ENCODE data around the gene PHKG1.
"Not testable (repeated sequence)": the region's sequence is repeated elsewhere in the genome, so short reads cannot be mapped to it uniquely, and the experiment has no call there.

Gene PHKG1

DNA sequence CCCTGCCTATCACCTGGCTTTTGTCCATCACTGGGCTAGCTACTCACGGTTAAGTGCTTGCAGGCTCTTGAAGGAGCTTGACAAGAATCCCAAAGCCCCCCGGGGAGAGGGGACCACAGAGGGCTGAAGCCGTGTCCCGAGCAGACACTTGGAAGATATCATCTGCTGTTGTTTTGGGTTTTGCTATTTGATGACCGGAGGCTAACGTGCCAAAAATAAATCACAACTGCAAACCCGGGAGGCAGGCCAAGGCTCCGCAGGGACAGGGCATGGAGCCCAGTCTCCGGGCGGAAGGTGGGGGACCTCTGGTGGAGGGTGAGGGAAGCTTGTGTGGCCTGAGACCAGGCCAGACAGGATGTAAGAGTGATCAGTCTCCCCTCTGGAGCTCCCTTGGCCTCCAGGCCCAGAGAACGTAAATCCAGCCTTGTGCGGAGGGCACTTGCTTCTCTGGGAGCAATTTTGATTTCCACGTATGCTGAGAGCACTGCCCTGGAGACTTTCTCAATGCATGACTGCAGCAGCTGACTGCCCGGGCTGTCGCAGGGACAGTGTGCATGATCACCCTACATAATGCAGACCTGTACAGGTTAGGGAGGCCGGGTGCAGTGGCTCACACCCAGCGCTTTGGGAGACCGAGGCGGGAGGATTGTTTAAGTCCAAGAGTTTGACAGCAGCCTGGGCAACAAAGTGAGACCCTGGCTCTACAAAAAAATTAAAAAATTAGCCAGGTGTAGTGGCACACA lies at the start of gene PHKG1:
PHKG1 (minus strand) TSS at position 164 of the 743 bp plus-strand sequence. CDS start 4,011 bp downstream, outside the sequence.
- in situ Hi-C loops (cut with HindIII; ENCODE audit: low sequenced_read_pairs): no loop called here

DNA sequence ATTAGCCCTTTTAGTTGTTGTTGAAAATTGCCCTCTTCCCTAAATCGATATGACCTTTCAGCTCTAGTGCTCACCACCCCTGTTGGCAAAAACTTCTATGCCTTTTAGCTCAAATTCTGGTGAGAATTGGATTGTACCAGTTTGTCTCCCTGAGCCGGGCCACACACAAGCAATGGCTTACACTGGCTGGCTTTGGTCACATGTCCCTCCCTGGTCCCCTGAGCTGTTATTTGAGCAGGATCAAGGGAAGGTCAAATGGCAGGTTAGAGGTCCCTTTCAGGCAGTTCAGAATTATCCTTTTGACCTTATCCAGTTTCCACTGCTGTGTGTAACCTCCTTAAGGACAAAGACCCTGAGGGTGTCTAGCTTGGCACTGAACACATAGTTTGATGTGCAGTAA lies 38.3 kb upstream of the PHKG1 start:
- in situ Hi-C loops (cut with HindIII; ENCODE audit: low sequenced_read_pairs): not testable (repeated sequence)

DNA sequence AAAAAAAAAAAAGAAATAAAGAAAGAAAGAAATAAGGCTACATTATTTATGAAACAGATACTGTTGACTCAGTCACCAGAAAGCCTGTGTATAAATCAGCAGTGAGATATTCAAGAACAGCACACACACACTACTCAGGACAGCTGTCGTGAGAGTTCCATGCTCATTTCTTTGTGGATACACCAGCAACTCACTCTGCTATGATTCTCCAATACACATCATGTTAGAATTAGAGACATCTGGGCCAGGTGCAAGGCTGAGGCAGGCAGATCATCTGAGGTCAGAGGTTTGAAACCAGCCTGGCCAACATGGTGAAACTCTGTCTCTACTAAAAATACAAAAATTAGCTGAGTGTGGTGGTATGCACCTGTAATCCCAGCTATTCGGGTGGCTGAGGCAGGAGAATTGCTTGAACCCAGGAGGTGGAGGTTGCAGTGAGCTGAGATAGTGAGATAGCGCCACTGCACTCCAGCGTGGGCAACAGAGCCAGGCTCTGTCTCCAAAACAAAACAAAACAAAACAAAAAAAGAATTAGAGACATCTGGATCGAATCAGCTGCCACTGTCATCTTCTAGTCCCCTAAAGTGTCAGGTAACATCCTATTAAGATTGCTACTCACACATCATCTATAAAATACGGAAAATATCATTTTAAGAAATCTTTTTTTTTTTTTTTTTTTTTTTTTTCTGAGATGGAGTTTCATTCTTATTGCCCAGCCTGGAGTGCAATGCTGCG lies 34.7 kb upstream of the PHKG1 start:
- in situ Hi-C loops (cut with HindIII; ENCODE audit: low sequenced_read_pairs): no loop called here

DNA sequence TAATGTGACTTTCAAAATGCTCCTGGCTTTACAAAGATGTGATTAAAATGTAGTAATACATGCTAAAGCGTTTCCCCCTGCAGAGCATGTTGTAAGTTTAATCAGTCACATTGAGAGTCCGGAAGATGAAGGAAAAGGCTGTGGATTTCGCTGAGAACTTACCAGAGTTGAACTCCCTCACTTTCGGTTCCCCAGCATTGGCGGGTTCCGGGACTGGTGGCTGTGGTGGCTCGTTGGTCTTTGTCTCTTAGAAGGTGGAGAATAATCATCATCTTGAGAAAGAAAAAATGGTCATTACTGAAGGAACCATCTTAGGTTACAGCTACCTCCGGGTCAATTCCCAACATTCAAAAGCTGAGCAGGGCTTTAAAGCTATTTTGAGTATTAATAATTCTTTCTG lies 33.1 kb upstream of the PHKG1 start:
- in situ Hi-C loops (cut with HindIII; ENCODE audit: low sequenced_read_pairs): no loop called here

- in situ Hi-C loops (cut with HindIII; ENCODE audit: low sequenced_read_pairs): no loop called here
Measured at GRCh38 chr7:56124981-56125380, 32.2 kb upstream of the PHKG1 start.

- in situ Hi-C loops (cut with HindIII; ENCODE audit: low sequenced_read_pairs): no loop called here
Measured at GRCh38 chr7:56121440-56121839, 28.7 kb upstream of the PHKG1 start.

DNA sequence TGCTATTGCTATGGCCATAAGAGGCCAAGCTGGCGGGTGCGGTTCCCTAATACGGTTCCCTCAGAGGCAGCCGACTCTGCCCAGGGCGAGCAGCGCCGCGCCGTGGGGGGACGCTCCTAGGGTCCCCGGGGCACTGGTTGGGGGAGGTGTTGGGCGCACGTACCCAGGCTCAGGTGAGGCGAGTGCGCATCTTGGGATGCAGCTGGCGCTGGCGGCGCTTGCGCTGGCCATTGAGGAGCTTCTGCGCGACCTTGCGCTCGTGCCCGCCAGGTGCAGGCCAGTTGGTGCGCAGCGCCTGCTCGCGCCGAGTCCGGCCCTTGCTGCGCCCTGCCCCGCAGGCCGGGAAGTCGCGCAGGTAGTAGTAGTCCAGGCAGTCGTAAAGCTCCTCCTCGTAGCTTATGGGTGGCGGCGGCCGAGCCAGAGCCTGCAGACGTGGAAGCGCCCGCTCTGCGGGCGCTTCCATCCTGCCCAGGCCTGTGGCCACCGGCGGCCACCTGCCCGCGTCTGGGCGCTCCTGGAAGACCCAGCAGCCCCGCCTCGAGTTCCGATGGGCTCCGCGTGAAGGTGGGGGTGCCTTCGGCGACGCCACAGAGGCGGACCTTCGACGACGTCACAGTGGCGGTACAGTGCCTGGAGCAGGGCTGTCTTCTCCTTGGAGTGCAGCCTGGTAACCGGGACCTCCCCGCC lies 23.2 kb upstream of the PHKG1 start, which contains the start of gene NUPR2:
NUPR2 (minus strand) TSS at position 566 of the 687 bp plus-strand sequence; CDS start at position 463, 103 bp downstream.
- in situ Hi-C loops (cut with HindIII; ENCODE audit: low sequenced_read_pairs): no loop called here

DNA sequence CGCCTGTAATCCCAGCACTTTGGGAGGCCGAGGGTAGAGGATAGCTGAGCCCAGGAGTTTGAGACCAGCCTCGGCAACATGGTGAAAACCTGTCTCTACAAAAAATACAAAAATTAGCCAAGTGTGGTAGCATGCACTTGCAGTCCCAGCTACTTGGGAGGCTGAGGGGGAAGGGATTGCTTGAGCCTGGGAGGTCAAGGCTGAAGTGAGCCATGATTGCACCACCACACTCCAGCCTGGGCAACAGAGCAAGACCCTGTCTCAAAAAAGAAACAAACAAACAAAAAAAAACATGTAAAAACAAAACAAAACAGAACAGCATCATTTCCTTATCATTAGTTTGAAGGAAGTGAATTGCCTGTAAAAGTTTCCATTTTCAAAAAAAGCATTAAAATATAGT lies 19.5 kb upstream of the PHKG1 start:
- in situ Hi-C loops (cut with HindIII; ENCODE audit: low sequenced_read_pairs): not testable (repeated sequence)

- in situ Hi-C loops (cut with HindIII; ENCODE audit: low sequenced_read_pairs): no loop called here
Measured at GRCh38 chr7:56110611-56111010, 17.9 kb upstream of the PHKG1 start.

DNA sequence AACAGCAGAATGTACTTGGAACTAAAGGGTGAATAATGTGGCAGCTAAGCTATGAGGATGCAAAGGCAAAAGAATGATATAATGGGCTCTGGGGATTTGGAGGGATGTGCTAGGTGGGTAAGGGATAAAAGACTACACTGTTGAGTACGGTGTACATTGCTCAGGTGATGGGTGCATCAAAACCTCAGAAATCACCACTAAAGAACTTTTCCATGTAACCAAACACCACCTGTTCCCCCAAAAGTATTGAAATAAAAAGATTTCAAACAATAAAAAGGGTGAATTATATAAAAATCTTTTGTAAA lies 15.2 kb upstream of the PHKG1 start:
- in situ Hi-C loops (cut with HindIII; ENCODE audit: low sequenced_read_pairs): no loop called here

DNA sequence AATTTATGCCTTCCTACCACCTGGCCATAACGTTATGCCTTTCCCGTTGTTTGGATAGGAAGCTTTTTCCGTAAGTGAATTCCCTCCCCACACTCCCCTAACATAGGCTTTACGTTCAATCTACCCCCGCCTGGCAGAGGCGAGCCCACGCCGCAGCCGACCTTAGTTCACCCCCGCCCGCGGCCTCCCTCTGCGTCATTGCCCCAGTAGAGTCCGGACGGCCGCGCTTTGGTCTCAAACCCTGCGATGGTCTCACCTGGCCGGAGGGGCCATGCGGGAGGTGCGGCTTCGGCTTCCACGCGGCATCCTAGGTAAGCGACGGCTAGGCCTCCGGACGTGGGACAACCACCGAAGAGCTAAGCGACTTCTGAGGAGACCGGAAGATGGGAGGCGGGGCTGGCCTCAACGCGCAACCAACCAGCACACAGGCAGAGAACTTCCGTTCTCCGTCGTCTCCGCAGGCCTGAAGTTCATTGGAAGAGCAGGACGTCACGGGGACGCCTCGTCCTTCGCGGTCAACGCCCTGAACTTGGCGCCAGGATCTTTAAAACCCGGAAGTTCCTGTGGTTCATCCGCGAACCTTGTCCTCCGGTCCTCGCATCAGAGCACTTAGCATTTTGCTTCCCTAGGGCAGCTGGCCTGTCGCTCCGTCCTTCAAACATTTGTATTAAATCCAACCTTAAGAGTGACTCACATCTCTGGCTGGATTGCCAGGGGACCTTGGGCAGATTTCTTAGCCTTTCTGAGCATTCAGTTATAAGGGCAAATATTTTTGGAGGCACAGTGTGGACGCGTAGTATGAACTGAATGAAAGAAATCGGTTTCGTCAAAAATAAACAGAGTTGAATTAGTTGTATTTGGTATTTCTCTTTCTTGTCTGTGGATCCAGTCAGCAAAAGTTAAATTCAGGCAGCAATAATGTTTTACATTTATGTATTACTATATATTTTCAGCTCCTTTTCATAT lies 13.6 kb upstream of the PHKG1 start, which contains the start of gene CHCHD2:
CHCHD2 (minus strand) TSS at position 369 of the 966 bp plus-strand sequence; CDS start at position 306, 63 bp downstream.
- in situ Hi-C loops (cut with HindIII; ENCODE audit: low sequenced_read_pairs): no loop called here

GRCh38 chr7:56105508-56105907 lies 12.8 kb upstream of the PHKG1 start:
- in situ Hi-C loops (cut with HindIII; ENCODE audit: low sequenced_read_pairs): no loop called here

DNA sequence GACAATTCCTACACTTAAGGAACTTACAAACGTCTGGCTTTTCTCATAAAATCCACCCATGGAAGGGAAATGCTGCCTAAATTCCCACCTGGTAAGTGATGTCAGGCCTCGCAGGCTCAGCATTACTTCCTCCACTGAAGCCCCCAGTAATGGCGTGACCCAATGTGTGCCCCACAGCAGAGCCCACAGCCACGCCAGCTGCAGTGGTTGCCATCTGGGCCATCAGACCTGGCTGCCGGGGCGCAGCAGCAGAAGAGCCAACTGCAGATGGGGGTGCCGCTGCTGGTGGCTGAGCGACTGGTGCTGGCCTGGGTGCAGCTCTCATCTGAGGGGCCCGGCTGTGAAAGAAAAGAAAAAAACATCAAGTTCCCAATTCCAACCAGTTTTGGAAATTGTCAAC lies 11.4 kb upstream of the PHKG1 start:
- in situ Hi-C loops (cut with HindIII; ENCODE audit: low sequenced_read_pairs): not testable (repeated sequence)

GRCh38 chr7:56099653-56100052 lies 6.9 kb upstream of the PHKG1 start:
- in situ Hi-C loops (cut with HindIII; ENCODE audit: low sequenced_read_pairs): no loop called here

DNA sequence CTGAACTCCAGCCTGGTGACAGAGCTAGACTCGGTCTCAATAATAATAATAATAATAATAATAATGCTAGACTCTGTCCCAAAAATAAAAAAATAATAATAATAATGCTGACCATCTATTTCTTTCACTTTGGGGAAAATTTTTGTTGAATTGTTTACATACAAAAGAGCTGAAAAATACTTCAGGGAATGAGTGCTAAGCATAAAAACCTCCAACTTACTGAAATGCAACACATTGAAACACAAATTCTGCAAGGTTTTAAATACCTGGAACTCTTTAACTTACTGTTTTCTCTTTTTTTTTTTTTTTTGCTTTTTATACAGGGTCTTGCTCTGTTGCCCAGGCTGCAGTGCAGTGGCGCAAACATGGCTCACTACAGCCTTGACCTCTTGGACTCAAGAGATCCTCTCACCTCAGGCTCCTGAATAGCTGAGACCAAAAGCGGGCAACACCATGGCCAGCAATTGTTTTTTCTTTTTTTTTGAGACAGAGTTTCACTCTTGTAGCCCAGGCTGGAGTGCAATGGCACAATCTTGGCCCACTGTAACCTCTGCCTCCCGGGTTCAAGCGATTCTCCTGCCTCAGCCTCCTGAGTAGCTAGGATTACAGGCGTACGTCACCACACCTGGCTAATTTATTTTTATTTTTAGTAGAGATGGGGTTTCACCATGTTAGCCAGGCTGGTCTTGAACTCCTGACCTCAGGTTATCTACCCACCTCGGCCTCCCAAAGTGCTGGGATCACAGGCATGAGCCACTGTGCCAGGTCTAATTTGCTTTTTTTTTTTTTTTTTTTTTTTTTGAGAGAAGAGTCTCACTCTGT lies 5.6 kb upstream of the PHKG1 start:
- in situ Hi-C loops (cut with HindIII; ENCODE audit: low sequenced_read_pairs): not testable (repeated sequence)

GRCh38 chr7:56097700-56098099 lies 4.9 kb upstream of the PHKG1 start:
- in situ Hi-C loops (cut with HindIII; ENCODE audit: low sequenced_read_pairs): no loop called here

DNA sequence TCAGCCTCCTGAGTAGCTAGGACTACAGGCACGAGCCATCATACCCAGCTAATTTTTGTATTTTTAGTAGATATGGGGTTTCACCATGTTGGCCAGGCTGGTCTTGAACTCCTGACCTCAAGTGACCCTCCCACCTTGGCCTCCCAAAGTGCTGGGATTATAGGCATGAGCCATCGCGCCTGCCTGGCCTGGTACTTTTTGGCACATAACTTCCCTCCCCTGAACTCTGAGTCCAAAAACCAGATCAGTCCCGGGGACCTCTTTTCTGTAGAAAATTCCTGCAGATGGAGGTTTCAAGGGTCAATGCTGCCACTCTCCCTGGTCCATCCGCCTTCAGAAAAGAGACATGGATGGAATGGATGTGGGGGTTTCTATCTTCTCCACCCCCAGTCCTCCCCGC lies 364 bp downstream of the PHKG1 start:
- in situ Hi-C loops (cut with HindIII; ENCODE audit: low sequenced_read_pairs): not testable (repeated sequence)

- in situ Hi-C loops (cut with HindIII; ENCODE audit: low sequenced_read_pairs): no loop called here
Measured at GRCh38 chr7:56091591-56091990, 1.2 kb downstream of the PHKG1 start.

DNA sequence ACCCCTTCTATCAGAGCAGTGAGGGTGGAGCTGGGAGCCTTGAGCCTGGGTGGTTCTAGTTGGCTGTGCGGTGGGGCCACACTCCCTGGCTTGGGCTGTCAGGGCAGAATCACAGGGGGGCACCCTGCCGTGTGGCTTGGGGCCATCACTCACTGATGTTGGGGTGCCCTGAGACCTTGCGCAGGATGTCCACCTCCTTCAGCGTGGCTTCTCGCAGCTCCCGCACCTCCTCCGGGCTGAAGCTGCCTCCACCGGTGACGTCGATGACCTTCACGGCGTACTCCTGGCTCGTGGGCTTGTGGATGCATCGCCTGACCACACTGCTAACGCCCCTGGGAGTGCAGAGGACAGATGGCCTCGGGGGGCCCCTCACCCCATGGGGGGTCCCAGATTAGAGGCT lies 5.3 kb downstream of the PHKG1 start:
- in situ Hi-C loops (cut with HindIII; ENCODE audit: low sequenced_read_pairs): no loop called here

DNA sequence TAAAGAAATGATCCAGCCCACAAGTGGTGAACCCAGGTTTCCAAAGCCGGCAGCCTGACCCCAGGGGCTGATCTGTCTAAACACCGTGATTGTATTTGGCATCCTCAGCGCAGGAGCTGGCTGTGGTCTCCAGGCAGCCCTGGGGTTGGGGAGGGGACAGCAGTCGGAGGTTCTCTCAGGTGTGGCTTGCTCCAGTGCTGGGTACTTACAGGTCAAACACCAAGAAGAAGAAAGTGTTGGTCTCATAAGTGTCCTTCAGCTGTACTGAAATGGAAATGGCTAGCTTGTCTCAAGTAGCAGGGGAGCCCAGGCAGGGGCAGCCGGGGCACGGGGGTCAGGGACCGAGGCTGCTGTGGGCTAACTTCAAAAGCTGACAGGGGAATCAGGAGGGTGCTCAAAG lies 6.0 kb downstream of the PHKG1 start:
- in situ Hi-C loops (cut with HindIII; ENCODE audit: low sequenced_read_pairs): no loop called here

Measured in endothelial cell of hepatic sinusoid (primary cell).